ENCODE results near the gene TRIM2. TPM values are rescaled to one million over a fixed set of nuclear protein-coding genes. Genes with fewer than 3 reads are reported as not detected.

Gene TRIM2
- total RNA-seq, 4 donors from 2014 or later = 10.9 to 45.4 (median 29.2) TPM

DNA sequence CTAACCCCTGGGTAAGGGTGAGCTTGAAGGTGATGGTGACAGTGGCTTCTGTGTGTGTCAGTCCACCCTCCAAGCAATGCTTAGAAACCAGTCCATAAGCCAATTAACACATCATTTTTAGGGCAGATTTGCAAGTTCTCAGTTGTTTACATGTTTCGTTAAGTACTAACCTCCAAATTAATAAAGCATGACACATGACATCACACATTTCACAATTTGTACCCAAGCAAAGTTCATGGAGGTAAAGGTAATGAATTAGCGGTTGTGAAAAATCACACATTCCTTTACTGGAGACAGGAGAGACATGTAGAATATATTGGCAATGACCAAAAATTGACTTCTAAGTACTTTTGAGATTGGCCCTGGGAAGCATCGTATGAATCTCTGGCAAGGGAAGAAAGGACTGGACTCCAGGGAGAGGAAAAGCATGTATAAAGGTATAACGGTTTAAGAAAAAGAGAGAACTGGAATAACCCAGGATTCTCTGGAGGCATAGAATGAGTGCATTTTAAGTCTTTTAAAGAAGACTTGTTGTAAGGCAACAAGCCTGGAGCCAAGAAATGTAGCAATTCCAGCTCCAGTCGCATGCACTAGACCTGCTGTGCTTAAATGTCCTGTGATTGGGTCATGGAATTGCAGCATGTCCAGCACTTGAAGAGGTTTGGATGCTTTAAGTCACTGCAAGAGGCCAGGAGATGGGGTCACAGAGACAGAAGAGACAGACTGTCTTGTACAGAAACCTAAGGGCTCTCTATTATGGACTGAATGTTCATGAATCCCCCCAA is 34.1 kb downstream of the TRIM2 start:
- H3K4me3 ChIP-seq (ENCODE audit: low read depth, poor library complexity, severe bottlenecking) = no peak overlapping the region
- intact Hi-C loops (cut with DNase I; ENCODE audit: low total_unique reads) = no loop called here
- peak in 1 of 2 donors; percentile 50 for DNase-seq (ENCODE audit: low spot score in 2 of 2)
- TF ChIP-seq, protein P1, sequence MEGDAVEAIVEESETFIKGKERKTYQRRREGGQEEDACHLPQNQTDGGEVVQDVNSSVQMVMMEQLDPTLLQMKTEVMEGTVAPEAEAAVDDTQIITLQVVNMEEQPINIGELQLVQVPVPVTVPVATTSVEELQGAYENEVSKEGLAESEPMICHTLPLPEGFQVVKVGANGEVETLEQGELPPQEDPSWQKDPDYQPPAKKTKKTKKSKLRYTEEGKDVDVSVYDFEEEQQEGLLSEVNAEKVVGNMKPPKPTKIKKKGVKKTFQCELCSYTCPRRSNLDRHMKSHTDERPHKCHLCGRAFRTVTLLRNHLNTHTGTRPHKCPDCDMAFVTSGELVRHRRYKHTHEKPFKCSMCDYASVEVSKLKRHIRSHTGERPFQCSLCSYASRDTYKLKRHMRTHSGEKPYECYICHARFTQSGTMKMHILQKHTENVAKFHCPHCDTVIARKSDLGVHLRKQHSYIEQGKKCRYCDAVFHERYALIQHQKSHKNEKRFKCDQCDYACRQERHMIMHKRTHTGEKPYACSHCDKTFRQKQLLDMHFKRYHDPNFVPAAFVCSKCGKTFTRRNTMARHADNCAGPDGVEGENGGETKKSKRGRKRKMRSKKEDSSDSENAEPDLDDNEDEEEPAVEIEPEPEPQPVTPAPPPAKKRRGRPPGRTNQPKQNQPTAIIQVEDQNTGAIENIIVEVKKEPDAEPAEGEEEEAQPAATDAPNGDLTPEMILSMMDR (IDR thresholded peaks at IDR 0.05) = no peak
- TF ChIP-seq POLR2A (IDR thresholded peaks at IDR 0.05) = no peak
- WGBS, 2 donors = 78 to 92% methylated on average over 5 of the region's 5 CpGs

DNA sequence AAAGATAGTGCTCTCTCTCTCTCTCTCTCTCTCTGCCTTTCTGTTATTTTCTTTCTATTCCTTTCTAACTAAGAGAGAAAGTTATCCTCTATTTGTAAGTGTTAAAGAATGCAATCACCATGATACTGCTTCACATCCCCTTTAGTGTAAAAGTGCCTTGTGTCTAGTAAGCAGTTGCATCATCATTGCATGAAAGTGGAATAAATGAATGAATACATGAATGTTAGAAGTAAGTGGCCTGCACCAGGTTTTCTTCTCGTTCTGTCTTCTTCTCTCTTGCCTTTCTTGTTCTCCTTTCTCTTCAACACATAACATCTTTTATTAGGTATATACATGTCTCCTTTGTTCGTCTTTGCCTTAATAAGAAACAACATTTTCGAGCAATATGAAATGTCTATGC is 35.2 kb downstream of the TRIM2 start:
- TF ChIP-seq, protein P1 (IDR thresholded peaks at IDR 0.05) = no peak
- TF ChIP-seq POLR2A (IDR thresholded peaks at IDR 0.05) = no peak
- no peak overlapping the region for H3K4me3 ChIP-seq (ENCODE audit: low read depth, poor library complexity, severe bottlenecking)
- WGBS, 2 donors = 94% methylated on average over 3 of the region's 3 CpGs
- no peak for DNase-seq (ENCODE audit: low spot score in 2 of 2)
- intact Hi-C loops (cut with DNase I; ENCODE audit: low total_unique reads) = no loop called here

DNA sequence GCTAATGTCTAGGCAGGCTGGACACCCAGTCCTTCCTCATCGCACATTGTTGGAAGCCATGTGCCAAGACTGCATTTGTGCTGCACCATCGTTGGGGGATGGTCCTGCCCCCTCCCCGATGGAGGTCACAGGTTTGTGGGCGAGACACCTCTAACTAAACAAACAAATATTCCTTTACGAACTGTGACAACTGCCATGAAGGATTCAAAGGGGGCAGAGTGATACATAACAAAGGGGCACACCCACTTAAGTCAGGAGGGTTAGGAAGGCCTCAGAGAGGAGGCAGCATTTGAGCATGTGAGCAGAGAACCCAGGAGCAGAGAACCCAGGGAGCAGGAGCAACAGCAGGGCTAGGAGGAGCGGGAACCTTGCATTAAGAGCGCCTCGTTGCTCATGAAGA is 37.1 kb downstream of the TRIM2 start:
- H3K4me3 ChIP-seq (ENCODE audit: low read depth, poor library complexity, severe bottlenecking) = no peak overlapping the region
- WGBS, 2 donors = 87 to 89% methylated on average over 8 of the region's 8 CpGs
- peak in 1 of 2 donors; percentile 21 for DNase-seq (ENCODE audit: low spot score in 2 of 2)
- no peak for TF ChIP-seq POLR2A (IDR thresholded peaks at IDR 0.05)
- TF ChIP-seq, protein P1 (IDR thresholded peaks at IDR 0.05) = no peak
- intact Hi-C loops (cut with DNase I; ENCODE audit: low total_unique reads) = no loop called here

DNA sequence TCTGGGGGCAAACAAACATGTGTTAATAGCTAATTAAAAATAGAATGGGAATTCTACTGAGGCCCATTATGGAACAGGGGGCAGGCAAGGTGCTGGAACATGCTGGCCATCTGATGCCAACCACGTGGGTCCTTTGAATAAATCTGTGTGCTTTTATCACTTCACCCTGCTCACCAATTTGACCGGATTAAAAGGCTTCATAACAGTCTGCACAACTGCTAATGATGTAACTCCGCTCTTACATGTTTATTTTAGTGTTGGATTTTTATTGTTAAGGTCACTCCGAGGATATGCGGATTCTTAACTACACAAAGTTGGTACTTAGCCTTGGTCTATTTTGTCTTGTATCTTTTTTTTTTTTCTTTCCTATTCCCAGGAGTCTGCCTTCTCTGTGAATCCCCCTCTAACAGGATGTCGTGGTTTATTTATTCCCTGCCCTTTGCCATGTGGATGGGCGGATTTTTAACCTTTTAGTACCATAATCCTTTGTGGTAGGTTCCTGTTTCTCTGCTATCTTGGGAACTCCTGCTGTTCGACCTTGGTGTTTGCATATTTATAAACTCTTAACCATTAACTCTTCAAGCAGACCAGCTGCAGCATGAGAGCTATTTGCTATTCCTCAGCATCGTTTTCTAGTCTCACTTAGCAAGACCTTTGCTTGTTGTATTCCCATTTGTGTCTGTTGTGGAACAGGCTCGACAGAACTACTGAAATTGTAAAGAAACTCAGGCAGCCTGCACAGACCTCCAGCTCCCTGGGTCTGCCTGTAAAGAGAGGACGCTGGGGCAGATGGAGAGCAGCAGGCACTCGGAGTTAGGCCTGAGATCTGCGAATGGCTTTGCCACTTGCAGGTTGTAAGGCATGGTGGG is 38.0 kb downstream of the TRIM2 start:
- WGBS, 2 donors = 58 to 63% methylated on average over 13 of the region's 13 CpGs
- peak in 1 of 2 donors; percentile 17 for DNase-seq (ENCODE audit: low spot score in 2 of 2)
- no peak overlapping the region for H3K4me3 ChIP-seq (ENCODE audit: low read depth, poor library complexity, severe bottlenecking)
- no peak for TF ChIP-seq POLR2A (IDR thresholded peaks at IDR 0.05)
- TF ChIP-seq, protein P1 (IDR thresholded peaks at IDR 0.05) = no peak
- intact Hi-C loops (cut with DNase I; ENCODE audit: low total_unique reads) = no loop called here

DNA sequence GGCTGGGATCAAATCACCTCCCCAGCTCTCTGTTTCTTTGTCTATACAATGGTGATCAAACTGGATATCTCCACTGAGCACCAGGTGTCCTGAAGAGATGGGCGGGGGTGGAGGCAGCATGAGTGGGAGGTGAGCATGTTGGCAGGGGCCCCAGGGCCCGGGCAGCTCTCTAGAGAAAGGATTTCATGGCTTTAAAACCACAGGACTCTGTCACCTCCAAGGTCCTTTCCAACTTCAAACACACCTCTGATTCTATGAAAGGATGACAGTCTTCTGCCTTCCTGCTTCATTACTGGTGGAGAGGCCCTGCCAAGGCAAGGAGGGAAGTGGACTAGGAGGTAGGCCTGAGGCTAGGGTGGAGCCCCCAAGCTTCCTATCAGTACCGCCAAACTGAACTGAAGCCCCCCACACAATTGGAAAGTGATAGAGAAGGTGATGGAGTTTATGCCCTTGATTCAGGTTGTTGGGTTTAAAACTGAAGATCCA is 38.6 kb downstream of the TRIM2 start:
- H3K4me3 ChIP-seq (ENCODE audit: low read depth, poor library complexity, severe bottlenecking) = no peak overlapping the region
- no peak for TF ChIP-seq POLR2A (IDR thresholded peaks at IDR 0.05)
- TF ChIP-seq, protein P1 (IDR thresholded peaks at IDR 0.05) = no peak
- WGBS, 2 donors = 72 to 73% methylated on average over 3 of the region's 3 CpGs
- DNase-seq (ENCODE audit: low spot score in 2 of 2) = peak in 1 of 2 donors; percentile 62
- intact Hi-C loops (cut with DNase I; ENCODE audit: low total_unique reads) = no loop called here

Measured in lower leg skin (tissue), 4 donors.